LNCAP (cell line): ENCODE measurements around the gene PTPRG.

Experiments used
- TF ChIP-seq, protein P1 (sequence below): fragments of 450-650 bp; IDR thresholded peaks from 2 replicates; pipeline ENCODE4 v1.5.1; 2017; ENCODE audit warnings: mild to moderate bottlenecking

PTPRG gene

DNA sequence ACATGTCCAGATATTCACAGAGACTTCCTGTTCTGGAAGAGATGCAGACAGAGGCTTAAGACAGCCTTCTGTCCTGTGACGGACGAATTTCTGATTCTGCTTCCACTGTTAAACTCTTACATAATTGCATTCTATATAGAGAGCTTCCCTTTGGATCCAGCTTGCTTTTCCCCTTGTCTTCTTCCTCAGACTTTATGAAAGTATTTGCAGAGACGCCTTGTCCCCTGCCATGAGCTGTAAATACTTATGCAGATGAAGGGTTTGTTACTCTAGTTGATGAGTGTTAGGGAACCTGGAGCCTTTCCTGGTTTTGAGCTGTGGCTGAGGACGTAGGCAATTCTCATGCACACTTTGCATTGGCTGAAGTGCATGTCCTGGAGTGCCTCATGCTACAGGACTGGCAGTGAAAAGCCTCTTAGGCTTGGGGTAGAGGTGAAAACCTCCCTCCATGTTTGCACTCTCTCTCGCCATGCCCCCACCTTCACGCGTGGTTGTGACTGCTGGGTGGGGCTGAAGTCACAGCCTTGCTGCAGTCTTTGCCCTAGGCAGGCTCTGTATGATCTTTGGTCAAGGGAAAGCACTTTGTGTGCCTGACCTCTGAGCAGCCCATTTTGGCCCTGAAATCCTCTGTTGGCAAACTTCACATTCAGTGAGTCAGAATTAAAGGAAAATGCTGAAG is 286.6 kb downstream of the PTPRG start:
- TF ChIP-seq, protein P1, sequence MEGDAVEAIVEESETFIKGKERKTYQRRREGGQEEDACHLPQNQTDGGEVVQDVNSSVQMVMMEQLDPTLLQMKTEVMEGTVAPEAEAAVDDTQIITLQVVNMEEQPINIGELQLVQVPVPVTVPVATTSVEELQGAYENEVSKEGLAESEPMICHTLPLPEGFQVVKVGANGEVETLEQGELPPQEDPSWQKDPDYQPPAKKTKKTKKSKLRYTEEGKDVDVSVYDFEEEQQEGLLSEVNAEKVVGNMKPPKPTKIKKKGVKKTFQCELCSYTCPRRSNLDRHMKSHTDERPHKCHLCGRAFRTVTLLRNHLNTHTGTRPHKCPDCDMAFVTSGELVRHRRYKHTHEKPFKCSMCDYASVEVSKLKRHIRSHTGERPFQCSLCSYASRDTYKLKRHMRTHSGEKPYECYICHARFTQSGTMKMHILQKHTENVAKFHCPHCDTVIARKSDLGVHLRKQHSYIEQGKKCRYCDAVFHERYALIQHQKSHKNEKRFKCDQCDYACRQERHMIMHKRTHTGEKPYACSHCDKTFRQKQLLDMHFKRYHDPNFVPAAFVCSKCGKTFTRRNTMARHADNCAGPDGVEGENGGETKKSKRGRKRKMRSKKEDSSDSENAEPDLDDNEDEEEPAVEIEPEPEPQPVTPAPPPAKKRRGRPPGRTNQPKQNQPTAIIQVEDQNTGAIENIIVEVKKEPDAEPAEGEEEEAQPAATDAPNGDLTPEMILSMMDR: no peak

DNA sequence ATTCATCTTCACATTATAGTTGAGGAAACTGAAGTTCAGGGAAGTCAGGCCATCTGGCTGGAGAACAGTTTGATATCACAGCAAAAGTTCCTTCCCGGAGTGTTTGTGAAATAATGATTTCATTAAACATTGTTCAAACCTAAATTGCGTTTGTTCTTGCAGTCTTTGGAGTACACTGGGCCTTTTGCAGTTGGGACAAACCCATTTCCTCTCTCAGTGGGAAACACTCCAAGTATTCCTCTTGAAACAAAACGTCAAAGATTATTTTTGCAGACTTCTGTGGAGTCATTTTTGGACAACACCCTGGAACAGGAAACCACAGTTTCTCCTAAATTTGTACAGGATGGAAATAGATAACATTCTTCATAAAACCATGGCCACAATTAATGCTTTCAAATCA is 287.5 kb downstream of the PTPRG start:
- TF ChIP-seq, protein P1: no peak

DNA sequence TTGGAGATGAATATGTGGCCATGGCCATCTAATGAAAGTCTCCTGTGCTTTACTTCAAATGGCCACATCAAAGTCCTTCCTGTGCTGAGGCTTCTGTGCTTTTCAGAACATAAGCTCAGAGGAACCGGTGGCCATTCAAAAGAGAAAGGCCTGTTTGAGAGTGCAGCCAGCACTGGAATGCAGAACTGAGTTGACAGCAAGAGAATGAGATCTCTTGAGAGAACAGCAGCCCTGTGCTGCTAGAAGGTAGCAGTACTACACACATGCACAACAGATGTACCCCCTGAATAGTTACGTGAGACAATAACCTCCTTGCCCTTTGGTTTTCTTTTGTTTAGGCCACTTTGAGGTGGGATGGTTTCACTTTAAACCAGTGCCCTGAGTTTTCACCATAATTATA is 292.5 kb downstream of the PTPRG start:
- TF ChIP-seq, protein P1: no peak

DNA sequence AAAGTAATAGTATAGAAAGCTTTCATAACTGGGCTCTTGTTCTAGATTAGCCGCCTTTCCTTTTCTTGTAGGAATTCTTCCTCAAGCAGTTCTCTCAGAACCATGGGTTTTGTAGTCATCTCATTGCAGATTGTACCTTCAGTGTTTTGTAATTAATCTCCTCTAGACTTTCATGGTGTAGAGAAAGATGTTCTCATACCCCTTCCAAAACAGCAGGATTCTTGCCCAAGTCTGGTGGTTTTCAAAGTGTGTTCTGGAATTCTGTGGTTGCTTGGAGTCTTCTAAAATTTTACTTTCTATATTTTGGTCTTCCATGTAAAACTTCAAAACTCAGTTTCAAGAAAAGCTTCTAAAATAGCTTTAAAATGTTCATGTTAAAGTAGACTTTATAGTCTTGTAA is 293.8 kb downstream of the PTPRG start:
- TF ChIP-seq, protein P1: no peak

DNA sequence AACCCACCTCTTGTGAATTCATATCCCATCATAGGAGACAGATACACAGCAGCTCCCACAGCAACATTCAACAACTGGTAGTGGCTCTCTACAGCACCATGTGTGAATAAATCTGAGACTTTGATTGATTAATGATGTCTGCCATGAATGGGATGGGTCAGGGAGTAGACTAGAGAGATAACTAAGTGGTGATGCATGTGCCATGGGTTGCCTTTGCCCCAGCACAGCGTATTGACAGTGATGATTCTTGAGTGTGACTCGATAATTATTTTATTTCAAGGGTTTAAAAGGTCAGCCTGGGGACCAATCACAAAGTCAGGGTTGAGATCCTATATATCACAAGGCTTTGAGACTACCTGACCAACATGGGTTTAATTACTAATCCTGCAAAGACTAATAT is 295.9 kb downstream of the PTPRG start:
- TF ChIP-seq, protein P1: no peak

DNA sequence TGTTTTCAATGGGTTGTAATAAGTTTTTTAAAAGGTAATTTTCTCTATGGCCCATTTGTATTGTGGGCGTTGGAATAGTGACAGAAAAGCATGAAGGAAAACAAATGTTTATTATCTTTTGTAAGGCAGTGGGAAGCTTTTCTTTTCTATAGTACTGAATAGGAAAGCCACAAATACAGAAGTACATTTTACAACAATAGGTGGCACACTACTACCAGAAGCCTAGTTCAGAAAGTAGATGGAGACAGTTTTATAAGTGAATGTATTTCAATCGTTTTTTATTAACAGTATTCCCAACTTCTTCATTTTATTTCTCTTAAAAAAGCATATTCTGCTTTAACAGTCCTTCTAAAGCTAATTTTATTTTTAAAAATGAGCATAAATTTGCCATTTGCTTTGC is 296.7 kb downstream of the PTPRG start:
- TF ChIP-seq, protein P1: peak; percentile 70

DNA sequence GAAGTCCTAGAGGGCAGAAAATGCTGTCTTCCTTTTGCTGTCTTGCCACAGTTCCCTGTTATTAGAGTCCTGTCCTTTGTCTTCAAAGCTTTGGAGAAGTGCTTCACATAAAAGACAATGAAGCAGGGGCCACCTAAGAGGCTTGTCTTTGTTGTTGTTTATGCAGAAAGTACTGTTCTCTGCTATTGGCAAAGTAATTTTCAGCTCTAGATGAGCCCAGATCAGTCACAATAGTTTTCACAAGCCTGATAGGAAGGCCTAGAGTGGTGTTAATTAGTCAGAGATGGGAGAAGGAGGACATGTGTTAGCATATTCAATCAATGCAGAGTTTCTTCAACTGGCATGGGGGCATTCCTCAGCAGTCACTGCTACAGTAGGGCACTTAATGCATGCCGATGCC is 300.0 kb downstream of the PTPRG start:
- TF ChIP-seq, protein P1: no peak
